Measurements from ENCODE around the gene WDR83.

DNA sequence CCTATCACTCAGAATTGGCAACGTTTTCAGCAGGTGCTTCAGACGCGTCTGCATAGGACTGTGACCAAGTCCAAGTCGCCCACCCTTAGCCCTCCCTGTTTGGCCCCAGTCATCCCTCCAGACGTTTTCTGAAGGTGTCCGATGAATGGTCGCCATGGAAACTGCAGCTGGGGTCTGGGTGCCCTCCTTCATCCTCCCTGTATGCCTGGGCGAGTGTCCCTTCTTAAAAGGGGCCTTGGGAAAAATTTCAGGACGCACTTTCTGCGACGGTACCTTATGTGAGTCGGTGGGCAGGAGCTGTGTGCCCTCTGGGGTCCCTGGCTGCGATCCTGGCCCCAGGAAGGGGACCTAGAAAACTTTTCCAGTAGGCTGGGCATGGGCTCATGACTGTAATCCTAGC, 25.2 kb upstream of the WDR83 start:
- TF ChIP-seq RAD21 (IDR thresholded peaks at IDR 0.05; ENCODE audit: low read length) (no peak), POLR2A (IDR thresholded peaks at IDR 0.05; ENCODE audit: low read depth, low read length) (no peak), SMC3 (IDR thresholded peaks at IDR 0.05; ENCODE audit: low read depth, low read length) (no peak), CEBPB (IDR thresholded peaks at IDR 0.05; ENCODE audit: low read depth, low read length) (no peak), MAZ (IDR thresholded peaks at IDR 0.05; ENCODE audit: borderline replicate concordance, low read depth, low read length) (no peak), MXI1 (IDR thresholded peaks at IDR 0.05; ENCODE audit: borderline replicate concordance, low read depth, low read length) (no peak), BHLHE40 (IDR thresholded peaks at IDR 0.05; ENCODE audit: low read depth, low read length) (no peak), RFX5 (IDR thresholded peaks at IDR 0.05; ENCODE audit: low read depth, low read length) (no peak), NFE2L2 (IDR thresholded peaks at IDR 0.05; ENCODE audit: low read depth, low read length) (no peak), MAFK (IDR thresholded peaks at IDR 0.05; ENCODE audit: low read depth, low read length) (no peak), RCOR1 (IDR thresholded peaks at IDR 0.05; ENCODE audit: insufficient replicate concordance, low read length) (no peak)
- TF ChIP-seq, protein P1, sequence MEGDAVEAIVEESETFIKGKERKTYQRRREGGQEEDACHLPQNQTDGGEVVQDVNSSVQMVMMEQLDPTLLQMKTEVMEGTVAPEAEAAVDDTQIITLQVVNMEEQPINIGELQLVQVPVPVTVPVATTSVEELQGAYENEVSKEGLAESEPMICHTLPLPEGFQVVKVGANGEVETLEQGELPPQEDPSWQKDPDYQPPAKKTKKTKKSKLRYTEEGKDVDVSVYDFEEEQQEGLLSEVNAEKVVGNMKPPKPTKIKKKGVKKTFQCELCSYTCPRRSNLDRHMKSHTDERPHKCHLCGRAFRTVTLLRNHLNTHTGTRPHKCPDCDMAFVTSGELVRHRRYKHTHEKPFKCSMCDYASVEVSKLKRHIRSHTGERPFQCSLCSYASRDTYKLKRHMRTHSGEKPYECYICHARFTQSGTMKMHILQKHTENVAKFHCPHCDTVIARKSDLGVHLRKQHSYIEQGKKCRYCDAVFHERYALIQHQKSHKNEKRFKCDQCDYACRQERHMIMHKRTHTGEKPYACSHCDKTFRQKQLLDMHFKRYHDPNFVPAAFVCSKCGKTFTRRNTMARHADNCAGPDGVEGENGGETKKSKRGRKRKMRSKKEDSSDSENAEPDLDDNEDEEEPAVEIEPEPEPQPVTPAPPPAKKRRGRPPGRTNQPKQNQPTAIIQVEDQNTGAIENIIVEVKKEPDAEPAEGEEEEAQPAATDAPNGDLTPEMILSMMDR (conservative IDR thresholded peaks at IDR 0.05; ENCODE audit: low read depth, low read length): no peak
- TF ChIP-seq, protein P2, sequence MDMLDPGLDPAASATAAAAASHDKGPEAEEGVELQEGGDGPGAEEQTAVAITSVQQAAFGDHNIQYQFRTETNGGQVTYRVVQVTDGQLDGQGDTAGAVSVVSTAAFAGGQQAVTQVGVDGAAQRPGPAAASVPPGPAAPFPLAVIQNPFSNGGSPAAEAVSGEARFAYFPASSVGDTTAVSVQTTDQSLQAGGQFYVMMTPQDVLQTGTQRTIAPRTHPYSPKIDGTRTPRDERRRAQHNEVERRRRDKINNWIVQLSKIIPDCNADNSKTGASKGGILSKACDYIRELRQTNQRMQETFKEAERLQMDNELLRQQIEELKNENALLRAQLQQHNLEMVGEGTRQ (IDR thresholded peaks at IDR 0.05; ENCODE audit: low read depth, low read length): no peak
- TF ChIP-seq, protein P3, sequence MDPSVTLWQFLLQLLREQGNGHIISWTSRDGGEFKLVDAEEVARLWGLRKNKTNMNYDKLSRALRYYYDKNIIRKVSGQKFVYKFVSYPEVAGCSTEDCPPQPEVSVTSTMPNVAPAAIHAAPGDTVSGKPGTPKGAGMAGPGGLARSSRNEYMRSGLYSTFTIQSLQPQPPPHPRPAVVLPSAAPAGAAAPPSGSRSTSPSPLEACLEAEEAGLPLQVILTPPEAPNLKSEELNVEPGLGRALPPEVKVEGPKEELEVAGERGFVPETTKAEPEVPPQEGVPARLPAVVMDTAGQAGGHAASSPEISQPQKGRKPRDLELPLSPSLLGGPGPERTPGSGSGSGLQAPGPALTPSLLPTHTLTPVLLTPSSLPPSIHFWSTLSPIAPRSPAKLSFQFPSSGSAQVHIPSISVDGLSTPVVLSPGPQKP (IDR thresholded peaks at IDR 0.05; ENCODE audit: borderline replicate concordance, low read depth, low read length): no peak
